Activated naive CD8-positive, alpha-beta T cell treated with anti-CD3 and anti-CD28 coated beads, Interleukin-2, amount 50 U/mL, for 24 hours (primary cell): ENCODE measurements around the gene FAM185A.
"Not testable (repeated sequence)": the region's sequence is repeated elsewhere in the genome, so short reads cannot be mapped to it uniquely, and the experiment has no call there.

ENCODE experiments used
- ATAC-seq: fragments of 150-1000 bp; cut with Tn5 transposase; one replicate; pipeline ENCODE4 v1.10.0; 2021
- DNase-seq: peaks from one replicate; pipeline ENCODE4 v3.0.0; 2021
- H3K27ac Mint-ChIP-seq: one replicate; pipeline ENCODE4 v1.8.0; 2021; ENCODE audit warnings: mild to moderate bottlenecking, mixed read lengths
- H3K27me3 Mint-ChIP-seq: one replicate; pipeline ENCODE4 v1.8.0; 2021; ENCODE audit warnings: mixed read lengths
- H3K36me3 Mint-ChIP-seq: one replicate; pipeline ENCODE4 v1.8.0; 2021; ENCODE audit warnings: low read depth, mixed read lengths
- H3K4me1 Mint-ChIP-seq: one replicate; pipeline ENCODE4 v1.8.0; 2021; ENCODE audit warnings: mixed read lengths
- H3K4me3 Mint-ChIP-seq: one replicate; pipeline ENCODE4 v1.8.0; 2021; ENCODE audit warnings: mild to moderate bottlenecking, moderate library complexity, mixed read lengths
- H3K9me3 Mint-ChIP-seq: one replicate; pipeline ENCODE4 v1.8.0; 2021; ENCODE audit warnings: mixed read lengths

FAM185A gene

DNA sequence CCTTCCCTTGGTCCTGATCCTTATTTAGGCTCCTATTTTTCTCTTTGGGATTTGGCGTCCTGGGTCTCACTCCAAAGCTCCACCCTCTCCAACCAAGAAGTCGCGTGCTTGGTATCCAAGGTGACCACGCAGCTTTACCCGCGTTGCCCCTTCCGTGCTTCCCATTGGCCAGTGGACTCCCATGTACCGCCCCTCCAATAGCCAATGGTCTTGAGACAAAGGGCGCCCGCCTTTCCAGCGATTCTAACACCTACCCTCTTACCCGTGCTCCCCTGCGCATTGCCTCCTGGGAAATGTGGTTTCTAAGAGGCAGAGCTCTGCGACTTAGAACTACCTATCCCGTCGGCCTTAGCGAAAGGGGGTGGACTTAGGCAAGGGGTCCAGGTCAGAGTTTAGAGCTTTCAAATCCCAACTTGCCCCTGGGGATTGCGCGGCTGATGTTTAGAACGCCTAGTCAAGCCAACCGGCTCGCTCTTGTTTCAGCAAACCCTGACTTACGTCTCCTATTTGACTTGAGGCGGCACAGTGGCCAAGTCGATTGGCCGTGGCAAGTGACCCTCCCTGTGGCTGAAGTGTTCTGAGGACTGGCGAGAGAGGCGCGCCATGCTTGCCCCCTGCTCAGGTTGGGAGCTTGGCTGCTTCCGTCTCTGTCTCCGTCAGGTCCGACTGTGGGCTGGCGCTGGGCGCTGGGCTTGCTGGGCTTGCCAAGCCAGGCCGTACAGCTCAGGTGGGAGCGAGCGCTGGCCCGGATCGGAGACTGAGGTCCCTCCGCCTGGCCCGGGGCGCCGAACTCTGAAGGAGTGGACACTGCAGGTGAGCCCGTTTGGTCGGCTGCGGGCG lies at the start of gene FAM185A:
Gene FAM185A (plus strand): TSS at position 395 of the 840 bp plus-strand sequence. CDS start 209 bp downstream, at position 604.
- Mint-ChIP-seq H3K4me1 (peaks cover 20% of the 10 kb centered on the region), H3K27ac (peak within 1 kb of the TSS; percentile 76), H3K4me3 (peak within 1 kb of the TSS; percentile 87)
- DNase-seq: peak; percentile 92
- not testable (repeated sequence) for H3K36me3 Mint-ChIP-seq, H3K9me3 Mint-ChIP-seq, H3K27me3 Mint-ChIP-seq
- peak; percentile 100 for ATAC-seq

- peak; percentile 77 for ATAC-seq
- H3K9me3 Mint-ChIP-seq, H3K27me3 Mint-ChIP-seq, H3K36me3 Mint-ChIP-seq: not testable (repeated sequence)
- peak; percentile 19 for DNase-seq
- Mint-ChIP-seq H3K4me1 (peaks cover 23% of the 10 kb centered on the region), H3K27ac (peak overlapping the region; percentile 73), H3K4me3 (peak overlapping the region; percentile 24)
These were observed 35.6 kb upstream of the FAM185A start for GRCh38 chr7:102713011-102713690.

DNA sequence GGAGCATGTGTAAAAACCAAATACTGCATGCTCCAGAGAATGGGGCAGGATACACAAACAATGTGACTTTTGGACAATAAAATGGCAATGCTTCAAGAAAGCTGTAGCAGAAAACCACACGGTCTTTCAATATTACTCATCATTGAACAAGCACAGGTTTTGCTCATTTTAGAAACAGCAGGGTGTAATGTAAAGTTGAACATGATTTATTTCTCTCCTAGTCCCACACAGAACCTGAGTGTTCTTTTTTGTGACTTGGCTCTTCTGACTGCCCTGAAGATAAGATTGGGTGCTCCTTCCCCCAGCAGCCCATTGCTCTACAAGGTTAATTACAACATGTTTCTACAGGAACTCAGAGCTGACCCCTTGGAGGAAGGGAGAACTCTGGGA lies 35.1 kb upstream of the FAM185A start:
- H3K36me3 Mint-ChIP-seq, H3K9me3 Mint-ChIP-seq, DNase-seq, H3K27me3 Mint-ChIP-seq: not testable (repeated sequence)
- H3K4me1 Mint-ChIP-seq: peaks cover 23% of the 10 kb centered on the region
- peak overlapping the region; percentile 73 for H3K27ac Mint-ChIP-seq
- H3K4me3 Mint-ChIP-seq: peak overlapping the region; percentile 24
- peak; percentile 74 for ATAC-seq

DNA sequence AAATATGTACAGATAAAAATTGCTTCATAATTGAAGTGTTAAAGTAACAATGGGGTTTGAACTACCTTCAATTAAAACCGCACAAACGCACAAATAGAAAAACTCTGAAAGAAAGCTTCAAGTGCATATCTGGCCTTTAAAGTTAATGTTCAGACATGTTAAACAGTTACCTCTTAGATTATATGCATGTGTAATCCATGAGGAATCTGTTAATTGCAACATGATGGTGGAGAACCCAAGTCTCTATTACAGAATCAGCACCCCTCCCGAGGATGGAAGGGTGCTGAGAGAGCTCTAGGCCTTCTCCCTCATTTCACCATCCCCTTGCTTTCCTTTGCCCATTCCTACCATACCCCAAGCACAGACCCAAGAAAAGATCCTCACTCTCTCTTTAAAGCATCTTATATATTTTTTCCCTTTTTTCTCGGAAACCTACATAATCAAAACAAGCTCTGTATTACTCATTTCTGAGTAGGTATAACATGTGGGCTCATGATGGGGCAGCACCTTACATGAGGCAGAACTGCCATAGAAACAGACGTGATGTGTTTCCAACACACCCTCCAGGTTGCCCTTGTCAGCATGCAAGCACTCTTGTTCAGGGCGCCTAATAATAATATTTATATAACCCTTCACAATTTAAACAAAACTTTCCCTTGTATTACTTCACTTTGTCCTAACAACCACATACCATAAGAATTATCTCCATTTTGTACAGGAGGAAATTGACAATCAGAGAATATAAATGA lies 33.9 kb upstream of the FAM185A start:
- not testable (repeated sequence) for H3K36me3 Mint-ChIP-seq, H3K4me3 Mint-ChIP-seq, DNase-seq, H3K9me3 Mint-ChIP-seq, H3K27me3 Mint-ChIP-seq
- H3K4me1 Mint-ChIP-seq: peaks cover 23% of the 10 kb centered on the region
- H3K27ac Mint-ChIP-seq: peak overlapping the region; percentile 53
- ATAC-seq: peak; percentile 72

DNA sequence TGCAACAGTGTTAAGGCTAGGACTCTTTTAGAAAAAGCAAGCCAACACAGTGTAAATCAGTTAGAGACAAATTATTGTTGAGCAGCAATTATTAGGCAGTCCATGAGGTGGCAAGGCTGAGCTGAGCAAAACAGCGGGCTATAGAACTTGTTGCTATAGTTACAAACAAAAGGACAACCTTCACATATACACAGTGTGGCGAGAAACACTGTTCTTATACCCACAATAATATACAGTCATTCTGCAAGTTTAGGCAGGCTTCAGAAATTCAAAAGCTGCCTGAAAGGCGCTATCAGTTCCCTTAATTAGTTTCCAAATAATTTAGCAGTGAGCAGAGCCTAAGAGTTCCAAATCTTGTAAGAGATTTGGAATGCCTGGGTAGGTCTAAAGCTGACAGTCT lies 33.1 kb upstream of the FAM185A start:
- peak; percentile 50 for ATAC-seq
- H3K4me3 Mint-ChIP-seq, H3K9me3 Mint-ChIP-seq, DNase-seq, H3K27ac Mint-ChIP-seq, H3K27me3 Mint-ChIP-seq, H3K36me3 Mint-ChIP-seq: not testable (repeated sequence)
- H3K4me1 Mint-ChIP-seq: peaks cover 23% of the 10 kb centered on the region

DNA sequence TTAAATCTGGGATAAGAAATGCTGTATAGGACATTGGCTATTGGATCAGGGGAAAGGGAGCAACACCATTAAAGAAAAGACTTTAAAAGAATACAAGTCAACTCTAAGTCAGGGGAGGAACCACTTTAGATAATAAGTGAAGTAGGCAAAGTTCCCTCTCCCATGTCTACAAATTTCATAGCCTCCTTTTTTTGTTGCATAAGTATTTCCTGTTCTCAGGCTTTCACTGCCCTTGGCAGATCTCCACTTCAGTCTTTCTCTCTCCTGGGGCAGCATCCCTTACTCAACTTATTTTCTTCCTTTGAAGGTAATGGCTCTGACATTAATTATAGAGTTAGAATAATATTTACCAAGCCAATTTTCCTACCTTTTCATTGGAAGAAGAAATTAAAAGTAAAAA lies 30.3 kb upstream of the FAM185A start:
- H3K27me3 Mint-ChIP-seq, DNase-seq, H3K27ac Mint-ChIP-seq, ATAC-seq, H3K36me3 Mint-ChIP-seq, H3K4me3 Mint-ChIP-seq, H3K9me3 Mint-ChIP-seq: not testable (repeated sequence)
- H3K4me1 Mint-ChIP-seq: peaks cover 12% of the 10 kb centered on the region

- H3K9me3 Mint-ChIP-seq, H3K36me3 Mint-ChIP-seq, ATAC-seq, H3K27me3 Mint-ChIP-seq, H3K27ac Mint-ChIP-seq, DNase-seq, H3K4me1 Mint-ChIP-seq, H3K4me3 Mint-ChIP-seq: not testable (repeated sequence)
These were observed 22.6 kb upstream of the FAM185A start for GRCh38 chr7:102726170-102726569.

GRCh38 chr7:102729670-102730069 lies 19.1 kb upstream of the FAM185A start:
- not testable (repeated sequence) for H3K27ac Mint-ChIP-seq, H3K4me3 Mint-ChIP-seq, H3K27me3 Mint-ChIP-seq, H3K36me3 Mint-ChIP-seq, H3K9me3 Mint-ChIP-seq, DNase-seq, H3K4me1 Mint-ChIP-seq, ATAC-seq

- not testable (repeated sequence) for H3K27ac Mint-ChIP-seq, H3K27me3 Mint-ChIP-seq, H3K4me1 Mint-ChIP-seq, H3K4me3 Mint-ChIP-seq, H3K9me3 Mint-ChIP-seq, H3K36me3 Mint-ChIP-seq, DNase-seq, ATAC-seq
These were observed 18.4 kb upstream of the FAM185A start for GRCh38 chr7:102730431-102730830.

DNA sequence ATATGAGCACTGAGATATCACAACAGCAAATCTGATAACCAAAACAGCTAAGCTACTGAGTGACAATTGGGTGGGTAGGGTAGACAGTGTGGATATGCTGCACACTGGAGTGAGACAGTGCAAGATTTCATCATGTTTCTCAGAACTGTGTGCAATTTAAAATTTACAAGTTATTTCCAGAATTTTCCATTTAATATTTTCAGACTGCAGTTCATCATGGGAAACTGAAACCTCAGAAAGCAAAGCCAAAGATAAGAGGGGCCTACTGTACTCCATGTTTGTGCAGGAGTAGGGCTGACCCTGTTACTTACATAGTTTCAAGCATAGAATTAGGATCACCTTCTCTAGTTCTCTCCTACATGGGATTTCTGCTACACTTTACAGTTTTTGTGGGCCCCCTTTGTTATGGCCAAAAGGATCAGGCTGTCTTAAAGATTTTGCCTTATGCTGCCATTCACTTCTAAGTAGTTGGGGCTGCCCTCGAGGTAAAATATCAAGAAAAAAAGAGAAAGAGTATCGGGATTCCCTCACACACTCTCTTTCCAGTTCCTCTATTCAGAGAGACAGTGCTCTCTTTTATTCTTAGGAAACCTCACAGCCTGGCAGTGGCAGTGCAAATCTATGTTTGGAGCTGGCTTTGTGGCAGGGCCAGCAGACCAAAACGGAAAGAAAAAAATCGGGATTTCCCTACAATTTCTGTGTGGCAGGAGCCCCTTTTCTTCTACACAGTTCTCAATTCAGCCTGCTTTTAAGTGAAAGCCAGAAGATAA lies 6.6 kb upstream of the FAM185A start:
- not testable (repeated sequence) for H3K36me3 Mint-ChIP-seq, H3K4me3 Mint-ChIP-seq, H3K27me3 Mint-ChIP-seq, H3K27ac Mint-ChIP-seq, H3K9me3 Mint-ChIP-seq, DNase-seq, H3K4me1 Mint-ChIP-seq
- ATAC-seq: peak; percentile 59

DNA sequence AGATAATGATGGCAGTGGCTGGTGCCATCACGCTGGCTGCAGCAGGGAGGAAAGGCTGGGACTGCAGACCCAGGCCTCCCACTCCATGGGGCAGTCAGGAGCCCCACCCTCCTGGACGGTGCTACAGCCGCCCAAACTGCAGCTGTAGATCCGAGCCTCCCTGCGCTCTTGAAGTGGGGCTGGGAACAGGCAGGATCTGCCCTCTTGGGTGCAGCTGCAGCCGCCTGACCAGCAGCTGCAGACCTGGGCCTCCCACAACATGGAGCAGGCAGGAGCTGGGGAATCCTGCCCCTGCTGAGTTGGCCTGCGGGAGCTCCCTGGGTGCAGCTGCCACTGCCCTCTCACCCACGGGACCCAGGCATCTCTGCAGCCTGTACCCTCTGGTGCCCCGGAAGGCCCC lies 4.9 kb upstream of the FAM185A start:
- ATAC-seq, H3K36me3 Mint-ChIP-seq, H3K27ac Mint-ChIP-seq, H3K9me3 Mint-ChIP-seq, H3K27me3 Mint-ChIP-seq, H3K4me3 Mint-ChIP-seq, DNase-seq: not testable (repeated sequence)
- H3K4me1 Mint-ChIP-seq: peaks cover 12% of the 10 kb centered on the region

- H3K9me3 Mint-ChIP-seq, H3K27ac Mint-ChIP-seq, H3K36me3 Mint-ChIP-seq, H3K4me3 Mint-ChIP-seq, ATAC-seq, H3K27me3 Mint-ChIP-seq, DNase-seq: not testable (repeated sequence)
- H3K4me1 Mint-ChIP-seq: peaks cover 19% of the 10 kb centered on the region
These were observed 3.1 kb upstream of the FAM185A start for GRCh38 chr7:102745494-102746288.

DNA sequence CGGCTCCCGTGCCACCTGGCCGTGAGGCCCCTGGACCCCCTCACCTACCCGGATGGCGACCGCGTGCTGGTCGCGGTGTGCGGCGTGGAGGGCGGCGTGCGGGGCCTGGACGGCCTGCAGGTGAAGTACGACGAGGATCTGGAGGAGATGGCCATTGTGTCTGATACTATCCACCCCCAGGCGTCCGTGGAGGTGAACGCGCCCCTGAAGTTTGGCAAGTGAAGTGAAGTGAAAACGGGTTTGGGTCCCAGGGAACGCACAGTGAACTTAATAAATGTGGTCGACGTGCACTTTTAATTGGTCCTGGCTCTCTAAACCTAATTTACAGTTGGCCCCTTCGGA lies 617 bp downstream of the FAM185A start:
- Mint-ChIP-seq H3K4me3 (peak overlapping the region; percentile 87), H3K4me1 (peaks cover 20% of the 10 kb centered on the region)
- not testable (repeated sequence) for ATAC-seq, H3K9me3 Mint-ChIP-seq, DNase-seq, H3K27ac Mint-ChIP-seq, H3K36me3 Mint-ChIP-seq, H3K27me3 Mint-ChIP-seq

GRCh38 chr7:102758227-102758626 lies 9.4 kb downstream of the FAM185A start:
- H3K9me3 Mint-ChIP-seq, H3K27me3 Mint-ChIP-seq, H3K27ac Mint-ChIP-seq, DNase-seq, H3K4me1 Mint-ChIP-seq, ATAC-seq, H3K4me3 Mint-ChIP-seq, H3K36me3 Mint-ChIP-seq: not testable (repeated sequence)
